GM19099 (cell line): ENCODE measurements around the gene PCBP4.

ENCODE experiments used
- POLR2A ChIP-seq: IDR thresholded peaks from 3 replicates; pipeline ENCODE4 v1.6.1; 2011; ENCODE audit warnings: low read depth; ENCODE audit not compliant: insufficient read length; ENCODE audit errors: extremely low read depth

Gene PCBP4

DNA sequence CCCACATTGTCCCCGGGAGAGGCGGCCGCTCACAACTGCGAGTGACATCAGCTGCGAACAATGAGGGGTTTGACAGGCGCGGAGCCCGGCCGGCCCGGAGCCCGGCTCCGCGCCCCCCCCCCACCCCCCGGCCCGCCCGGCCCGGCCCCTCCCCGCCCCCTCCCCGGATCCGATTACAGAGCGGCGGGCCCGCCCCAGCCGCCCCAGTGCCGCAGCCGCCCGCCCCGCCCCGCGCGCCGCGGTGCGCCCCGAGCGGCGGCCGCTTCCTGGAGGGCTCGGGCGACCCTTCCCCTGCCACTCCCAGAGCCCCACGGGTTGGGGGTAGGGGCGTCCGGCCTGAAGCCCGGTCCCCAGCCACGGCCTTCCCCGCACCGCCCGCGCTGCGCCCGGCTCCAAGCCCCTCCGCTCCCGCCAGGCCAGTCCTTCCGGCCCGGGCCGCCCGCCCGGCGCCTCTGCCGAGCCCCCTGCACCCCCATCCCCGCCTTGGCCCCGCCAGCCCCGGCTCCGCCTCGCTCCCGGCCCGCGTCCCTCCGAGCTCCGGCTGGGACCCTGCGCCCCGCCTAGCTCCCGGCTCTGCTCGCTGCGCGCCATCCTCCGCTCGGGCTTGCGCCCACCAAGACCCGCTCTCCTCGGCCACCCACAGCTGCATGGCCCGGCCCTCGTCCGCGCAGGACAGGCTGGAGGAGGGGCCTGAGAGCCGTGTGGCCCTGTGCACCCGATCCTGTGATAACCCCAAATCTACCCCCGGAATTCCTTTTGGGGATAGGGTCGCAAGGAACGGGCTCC is at the start of gene PCBP4:
PCBP4 (minus strand) TSS at position 71 of the 786 bp plus-strand sequence. CDS start 6,214 bp downstream, outside the sequence.
- TF ChIP-seq POLR2A = no peak

DNA sequence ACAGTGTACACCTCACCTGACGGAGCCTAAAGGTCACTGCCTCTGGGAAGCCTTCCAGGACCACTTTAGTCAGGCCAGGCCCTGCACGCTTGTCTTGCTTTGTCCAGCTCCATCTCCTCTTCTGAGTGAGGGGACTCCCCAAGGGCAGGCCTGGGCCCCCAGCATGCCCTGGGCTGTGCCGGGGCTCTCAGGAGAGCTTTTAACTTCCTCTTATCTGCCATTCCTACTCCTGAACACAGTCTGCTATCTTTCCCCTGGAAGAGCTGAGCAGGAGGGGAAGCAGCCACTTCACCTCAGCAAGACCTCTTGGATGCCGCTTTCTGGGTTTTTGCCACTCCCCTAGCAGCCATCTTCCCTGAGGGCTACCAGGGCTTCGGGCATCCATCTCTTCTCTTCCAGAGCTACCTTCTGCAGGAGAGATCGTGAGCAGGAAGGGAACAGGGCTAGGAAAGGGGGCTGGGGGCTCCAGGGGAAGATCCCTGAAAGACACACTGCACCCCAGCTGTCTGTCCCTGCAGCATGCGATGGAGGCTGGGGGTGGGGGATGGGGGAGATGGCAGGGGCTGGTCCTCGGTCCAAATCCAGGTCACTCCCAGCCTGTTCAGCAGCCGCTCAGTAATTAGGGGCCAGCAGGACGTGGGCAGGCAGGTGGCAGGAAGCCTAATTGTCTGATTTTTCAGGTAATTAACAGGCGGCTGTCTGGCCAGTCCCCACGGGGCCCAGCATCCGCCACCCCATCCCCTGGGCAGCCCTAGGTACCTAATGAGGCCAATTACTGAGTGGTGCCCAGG is 48.4 kb upstream of the PCBP4 start:
- no peak for TF ChIP-seq POLR2A

DNA sequence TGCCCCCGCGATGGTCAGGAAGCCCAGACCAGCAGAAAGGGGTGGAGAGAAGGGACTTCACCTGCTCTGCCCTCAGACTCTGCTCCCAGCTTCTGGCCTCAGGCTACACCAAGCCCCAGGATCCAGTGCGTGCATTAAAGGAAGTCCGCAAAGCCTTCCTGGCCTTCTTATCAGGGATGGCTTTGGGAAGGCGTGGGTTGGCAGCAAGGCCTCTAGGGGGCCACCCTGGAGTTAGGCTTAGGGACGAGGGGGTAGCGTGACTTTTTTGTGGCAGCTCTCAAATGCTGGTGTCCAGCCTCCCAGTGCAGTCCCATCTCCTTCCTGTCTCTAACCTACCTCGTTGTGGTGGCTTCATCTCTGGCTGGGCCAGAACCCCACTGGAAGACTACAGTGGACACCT is 47.4 kb upstream of the PCBP4 start:
- no peak for TF ChIP-seq POLR2A

DNA sequence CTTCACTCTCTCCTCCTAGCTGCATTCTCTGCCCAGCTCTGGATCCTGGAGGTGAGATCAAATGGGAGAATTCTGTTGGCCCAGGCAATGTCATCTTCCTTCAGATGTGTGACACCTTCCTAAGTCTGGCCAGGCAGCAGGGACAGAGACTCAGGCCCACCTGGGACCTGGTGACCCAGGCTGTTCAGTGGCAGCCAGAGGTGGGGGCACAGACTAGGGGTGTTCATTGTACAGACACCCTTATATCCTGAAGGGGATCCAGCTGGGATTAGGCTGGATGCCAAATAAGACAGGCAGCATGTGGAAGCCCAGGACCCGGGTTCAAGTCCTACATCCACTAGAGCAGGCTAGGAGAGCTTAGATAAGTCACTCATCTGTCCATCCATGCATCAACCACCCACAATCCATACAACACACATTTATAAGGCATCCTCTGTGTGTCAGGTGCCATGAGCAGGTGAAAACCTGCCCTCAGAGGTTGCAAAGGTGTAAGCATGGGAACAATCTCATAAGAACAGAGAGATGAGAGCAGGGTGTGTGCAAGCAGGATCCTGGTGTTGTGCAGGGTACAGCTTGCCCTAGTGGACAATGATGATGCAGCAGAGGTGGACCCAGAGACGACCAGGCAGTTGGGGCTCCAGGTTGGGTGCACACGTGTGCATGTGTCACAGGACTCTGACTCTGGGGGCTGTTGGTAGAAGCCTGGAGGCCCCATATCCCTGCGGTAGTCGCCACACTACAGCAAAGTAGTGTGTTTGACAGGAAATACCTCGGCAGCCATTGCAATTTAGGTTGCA is 46.7 kb upstream of the PCBP4 start:
- TF ChIP-seq POLR2A = no peak

DNA sequence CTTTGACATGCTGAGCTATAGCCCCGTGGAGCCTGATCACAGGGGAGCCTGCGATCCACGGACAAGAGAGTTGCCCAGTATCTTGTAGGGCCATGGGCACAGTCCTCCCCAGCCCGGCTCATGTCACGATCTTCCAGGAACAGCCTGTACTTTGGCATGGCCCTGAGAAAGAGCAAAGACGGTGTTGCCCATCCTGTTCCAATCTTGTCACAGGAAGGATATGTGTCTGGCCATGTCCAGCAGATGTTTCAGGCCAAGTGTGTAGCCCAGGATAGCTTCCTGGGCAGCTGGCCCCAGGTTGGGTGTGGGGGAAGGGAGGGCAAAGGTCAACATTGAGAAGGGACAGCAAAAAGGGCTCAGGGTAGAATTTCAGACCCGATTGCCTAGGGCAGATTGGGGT is 45.4 kb upstream of the PCBP4 start:
- no peak for TF ChIP-seq POLR2A

DNA sequence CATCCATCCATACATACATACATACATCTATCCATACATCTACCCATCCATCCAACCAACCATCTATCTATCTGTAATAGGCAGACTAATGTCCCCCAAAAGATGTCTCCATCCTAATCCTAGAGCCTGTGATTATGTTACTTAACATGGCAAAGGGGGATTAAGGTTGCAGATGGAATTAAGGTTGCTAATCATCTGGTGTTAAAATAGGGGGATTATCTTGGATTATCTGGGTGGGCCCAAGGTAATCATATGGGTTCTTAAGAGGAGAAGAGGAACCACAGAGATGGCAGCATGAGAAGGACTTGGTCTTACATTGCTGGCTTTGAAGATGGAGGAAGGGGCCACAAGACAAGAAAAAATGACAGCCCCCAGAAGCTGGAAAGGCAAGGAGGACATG is 43.2 kb upstream of the PCBP4 start:
- no peak for TF ChIP-seq POLR2A

DNA sequence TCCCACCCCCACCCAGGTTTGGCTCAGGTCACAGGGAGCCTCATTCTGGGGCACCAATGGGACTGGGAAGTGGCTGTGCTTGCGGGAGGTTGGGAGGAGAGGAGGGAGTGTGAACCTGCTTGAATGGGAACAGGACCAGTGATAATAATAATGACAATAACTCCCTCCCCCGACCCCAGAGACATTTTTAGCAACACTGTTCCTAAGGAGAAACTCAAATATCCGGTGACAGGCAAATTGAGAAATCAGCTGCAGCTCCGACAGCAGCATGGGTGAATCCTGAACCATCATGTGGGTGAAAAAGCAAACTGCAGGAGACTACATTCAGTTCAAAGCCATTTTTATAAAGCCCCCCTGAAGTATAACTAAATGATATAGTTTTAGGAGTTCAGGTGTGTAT is 40.0 kb upstream of the PCBP4 start:
- TF ChIP-seq POLR2A = no peak

DNA sequence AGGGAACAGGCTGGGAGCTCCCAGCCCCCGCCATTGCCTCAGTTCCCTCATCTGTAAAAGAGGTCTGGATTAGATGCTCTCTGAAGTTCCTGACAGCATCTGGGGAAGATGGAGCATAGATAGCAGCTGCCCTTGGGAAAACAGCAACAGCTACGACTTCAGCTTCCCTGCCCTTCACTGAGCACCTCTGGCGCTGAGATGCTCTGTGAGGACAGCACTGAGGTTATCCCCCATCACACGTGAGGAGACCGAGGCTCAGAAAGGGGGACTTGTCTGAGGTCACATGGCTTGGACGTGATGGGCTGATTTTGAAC is 39.5 kb upstream of the PCBP4 start:
- no peak for TF ChIP-seq POLR2A

DNA sequence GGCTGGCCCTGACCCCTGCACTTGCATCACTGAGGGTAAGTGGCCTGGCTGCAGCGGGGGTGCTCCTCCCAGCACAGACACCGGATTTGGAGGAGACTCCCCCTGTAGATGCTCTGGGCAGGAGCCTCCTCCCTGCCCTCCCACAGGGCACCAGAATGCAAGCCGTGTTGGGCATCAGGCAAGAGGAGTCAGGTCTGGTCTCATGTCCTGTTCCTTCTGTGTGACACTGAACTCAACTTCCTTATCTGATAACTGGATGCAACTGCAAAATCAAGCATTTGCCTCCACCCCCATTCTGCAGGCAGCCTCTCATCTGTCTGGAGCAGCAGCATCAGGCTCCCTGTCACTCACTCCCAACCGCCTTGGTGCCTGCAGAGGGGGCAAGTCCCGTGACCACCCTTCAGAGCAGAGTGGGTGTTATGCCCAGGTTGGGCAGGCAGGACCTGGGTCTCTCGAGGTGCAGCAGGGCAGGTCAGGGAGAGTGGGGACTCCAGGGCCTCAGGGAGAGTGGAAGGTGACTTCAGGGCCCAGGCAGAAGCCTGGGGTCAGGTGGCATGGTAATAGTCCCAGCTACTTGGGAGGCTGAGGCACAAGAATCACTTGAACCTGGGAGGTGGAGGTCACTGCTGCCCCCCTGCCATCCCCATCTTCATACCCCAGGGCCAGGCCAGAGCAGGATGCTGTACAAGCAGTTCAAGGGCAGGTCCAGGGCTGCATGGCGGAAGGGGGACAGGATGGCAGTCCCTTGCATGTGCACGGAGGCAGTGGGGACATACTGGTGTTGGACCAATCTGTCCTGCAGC is 39.0 kb upstream of the PCBP4 start:
- no peak for TF ChIP-seq POLR2A

DNA sequence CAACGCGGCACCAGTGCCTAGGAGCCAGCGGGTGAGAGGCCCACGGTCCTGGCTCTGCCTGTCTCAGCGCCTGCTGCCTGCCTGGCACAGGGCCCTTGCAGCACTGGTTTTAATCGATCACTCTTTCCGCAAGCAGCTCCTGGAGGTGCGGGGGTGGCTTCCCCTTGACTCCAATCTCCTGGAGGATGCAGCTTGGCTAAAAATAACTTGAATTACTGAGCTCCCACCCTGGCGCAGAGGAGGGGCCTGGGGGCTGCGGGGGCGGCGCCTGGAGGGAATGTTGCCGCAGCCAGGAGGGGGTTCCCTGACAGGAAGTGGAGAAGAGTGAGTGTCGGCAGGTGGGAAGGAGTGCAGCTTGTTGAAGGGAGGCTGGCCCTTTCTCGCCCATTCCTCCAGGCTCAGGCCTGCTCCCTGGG is 38.3 kb upstream of the PCBP4 start:
- TF ChIP-seq POLR2A = no peak

DNA sequence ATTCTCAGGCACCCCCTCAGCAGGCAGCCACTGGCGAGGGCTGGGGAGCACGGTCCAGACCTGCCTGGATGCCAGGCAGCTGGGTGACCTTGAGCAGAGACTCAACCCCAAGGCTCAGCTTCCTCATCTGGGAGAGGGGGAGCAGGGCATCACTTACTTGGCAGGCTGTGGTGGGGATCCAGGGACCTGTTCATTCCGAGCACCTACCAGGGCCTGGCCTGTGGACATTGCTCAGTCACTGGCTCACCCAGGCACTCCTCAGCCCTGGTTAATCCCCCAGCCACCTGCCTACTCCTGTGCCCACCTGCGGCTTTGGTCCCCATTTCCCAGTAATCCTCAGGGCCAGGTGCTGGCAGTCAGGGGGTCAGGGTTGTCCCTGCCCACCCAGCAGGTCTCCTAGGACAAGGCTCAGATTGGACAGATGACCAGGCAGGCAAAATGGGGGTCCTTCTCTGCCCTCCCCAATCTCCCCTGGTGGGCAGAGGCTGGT is 37.7 kb upstream of the PCBP4 start:
- TF ChIP-seq POLR2A = no peak

DNA sequence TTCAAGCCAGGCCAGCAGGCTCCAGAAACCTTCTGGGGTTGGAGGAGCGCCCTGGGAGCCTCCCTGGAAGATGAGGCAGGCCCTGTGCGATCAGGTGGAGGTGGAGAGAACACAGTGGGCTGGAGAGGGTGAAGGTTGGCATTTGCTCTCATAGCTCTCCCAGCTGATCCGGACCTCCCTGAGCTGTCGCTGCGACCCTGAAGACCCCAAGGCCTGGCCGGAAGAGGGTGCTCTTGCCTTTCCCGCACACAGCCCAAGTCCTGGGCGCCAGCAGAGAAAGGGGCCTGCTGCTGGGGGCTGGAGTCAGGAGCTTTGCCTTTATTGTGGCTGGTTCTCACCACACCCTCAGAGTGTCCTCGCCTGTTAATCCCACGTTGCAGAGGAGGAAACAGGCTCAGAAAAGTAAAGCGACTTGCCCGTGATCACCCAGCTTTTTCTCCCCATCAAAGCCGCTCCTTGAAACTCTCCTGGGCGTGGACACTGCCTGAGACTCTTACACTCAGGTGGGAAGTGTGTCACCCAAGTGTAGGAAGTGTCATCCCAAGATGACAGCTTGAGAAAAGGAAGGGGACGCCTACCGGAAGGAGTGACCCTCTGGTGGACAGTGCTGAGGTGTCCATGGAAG is 37.0 kb upstream of the PCBP4 start:
- no peak for TF ChIP-seq POLR2A

DNA sequence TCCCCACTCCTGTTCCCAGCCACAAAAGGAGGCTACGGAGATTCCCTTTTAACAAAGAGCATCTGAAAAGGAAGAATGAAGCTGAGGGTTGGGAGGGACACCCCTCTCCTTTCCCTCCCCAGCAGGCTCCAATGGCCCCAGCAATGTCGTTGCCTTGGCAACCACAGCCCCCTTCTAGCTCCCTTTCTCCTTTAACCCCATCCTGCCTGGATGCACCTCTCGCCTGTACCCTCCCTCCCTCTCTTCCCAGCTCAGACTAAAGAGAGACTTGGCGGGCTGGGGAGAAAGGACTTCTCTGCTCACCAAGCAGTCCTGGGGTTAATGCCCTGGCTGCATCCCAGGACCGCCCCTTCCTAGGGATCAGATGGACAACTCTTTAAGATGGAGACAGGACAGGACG is 35.5 kb upstream of the PCBP4 start:
- no peak for TF ChIP-seq POLR2A

DNA sequence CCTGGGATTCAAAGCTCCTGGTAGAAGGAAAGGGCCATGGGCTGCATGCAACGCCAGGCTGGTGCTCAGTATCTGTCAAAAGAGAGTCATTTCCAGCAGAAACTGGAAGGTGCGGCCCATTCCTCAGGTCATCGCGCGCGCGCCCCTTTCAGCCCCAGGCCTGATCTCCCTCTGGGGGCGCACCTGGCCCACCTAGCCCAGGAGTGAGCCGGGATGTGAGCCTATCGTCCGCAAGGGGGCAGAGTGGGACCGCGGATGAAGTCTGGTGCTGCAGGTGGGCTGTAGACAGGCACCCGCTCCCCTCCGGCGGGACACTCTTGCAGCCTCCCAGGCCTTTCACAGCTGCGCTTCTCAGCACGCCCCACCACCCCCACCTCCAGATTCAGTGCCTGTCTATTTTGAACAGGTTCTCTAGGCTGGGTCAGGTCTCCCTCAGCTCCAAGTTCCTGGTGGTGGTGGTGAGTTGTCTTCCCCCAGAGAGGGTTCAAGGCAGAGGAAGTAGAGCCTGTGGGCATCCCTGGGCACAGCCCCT is 34.3 kb upstream of the PCBP4 start:
- no peak for TF ChIP-seq POLR2A

DNA sequence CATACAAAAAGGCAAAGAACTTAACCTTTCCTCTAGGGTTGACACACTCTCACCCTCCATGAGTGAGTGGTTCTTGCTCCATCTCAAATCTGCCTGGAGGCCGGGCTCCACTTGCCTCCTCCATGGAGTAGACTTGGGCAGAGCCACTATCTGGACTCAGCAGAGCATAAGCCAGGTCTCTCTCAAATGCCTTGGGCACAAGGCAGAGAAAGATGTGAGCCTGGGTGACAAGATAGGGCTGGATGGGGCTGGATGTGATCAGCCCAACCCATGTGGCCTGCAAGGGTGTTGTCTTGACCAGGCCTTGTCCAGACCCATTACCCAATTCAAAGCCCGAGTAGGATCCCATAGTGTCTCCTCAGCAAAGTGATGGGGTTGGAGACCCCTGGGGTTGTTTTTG is 32.6 kb upstream of the PCBP4 start:
- TF ChIP-seq POLR2A = no peak

DNA sequence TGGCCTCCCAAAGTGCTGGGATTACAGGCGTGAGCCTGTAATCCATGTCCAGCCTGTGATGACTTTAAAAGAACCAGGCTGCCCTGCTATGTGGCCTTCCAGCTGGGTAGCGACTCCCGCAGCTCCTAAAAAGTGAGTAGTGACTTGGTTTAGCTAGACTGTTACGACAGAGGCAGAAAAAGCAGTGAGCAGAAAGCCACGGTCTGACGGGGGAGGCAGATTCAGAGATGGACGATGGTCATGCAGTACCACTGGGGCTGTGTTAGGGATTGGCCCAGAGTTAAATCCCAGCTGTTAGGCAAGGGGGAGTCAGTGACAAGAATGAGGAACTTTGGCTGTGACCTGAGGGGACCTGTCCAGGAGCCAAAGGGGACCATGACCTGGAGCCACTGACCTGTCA is 31.5 kb upstream of the PCBP4 start:
- TF ChIP-seq POLR2A = no peak
